Hepatocyte (in vitro differentiated cells): ENCODE results near the gene ANKRD12. TPM values are rescaled to one million over a fixed set of nuclear protein-coding genes. Genes with fewer than 3 reads are reported as not detected.

Experiments used
- DNase-seq: peaks from one replicate; pipeline ENCODE4 v3.0.0-alpha.2; 2016; ENCODE audit warnings: low spot score
- H2AFZ ChIP-seq: fragments of 200-600 bp; sonication (generic); 2 replicates; pipeline ENCODE4 v1.6.0; 2016; ENCODE audit warnings: antibody characterized with exemption, mild to moderate bottlenecking
- H3K27ac ChIP-seq: fragments of 200-600 bp; sonication (generic); 2 replicates; pipeline ENCODE4 v1.5.1; 2016; ENCODE audit warnings: mild to moderate bottlenecking
- H3K27me3 ChIP-seq: fragments of 200-600 bp; sonication (generic); 2 replicates; pipeline ENCODE4 v1.6.1; 2016
- H3K36me3 ChIP-seq: fragments of 200-600 bp; sonication (generic); replicated peaks from 2 replicates; pipeline ENCODE4 v1.5.1; 2016; ENCODE audit warnings: low read depth; ENCODE audit not compliant: insufficient read depth
- H3K4me1 ChIP-seq: fragments of 200-600 bp; sonication (generic); 2 replicates; pipeline ENCODE4 v1.5.1; 2016; ENCODE audit warnings: mild to moderate bottlenecking, moderate library complexity; ENCODE audit not compliant: insufficient read depth
- H3K4me2 ChIP-seq: fragments of 200-600 bp; sonication (generic); 2 replicates; pipeline ENCODE4 v1.6.0; 2016
- H3K4me3 ChIP-seq: fragments of 200-600 bp; sonication (generic); 2 replicates; pipeline ENCODE4 v1.5.1; 2016; ENCODE audit warnings: mild to moderate bottlenecking
- H3K79me2 ChIP-seq: fragments of 200-600 bp; sonication (generic); 2 replicates; pipeline ENCODE4 v1.6.0; 2017; ENCODE audit warnings: mild to moderate bottlenecking
- H3K9me2 ChIP-seq: fragments of 200-600 bp; sonication (generic); replicated peaks from 2 replicates; pipeline ENCODE4 v1.6.0; 2017; ENCODE audit warnings: mild to moderate bottlenecking; ENCODE audit not compliant: insufficient read depth
- H3K9me3 ChIP-seq: fragments of 200-600 bp; sonication (generic); 2 replicates; pipeline ENCODE4 v1.5.1; 2016; ENCODE audit warnings: low read depth, mild to moderate bottlenecking
- H4K20me1 ChIP-seq: fragments of 200-600 bp; sonication (generic); 2 replicates; pipeline ENCODE4 v1.6.0; 2016; ENCODE audit warnings: mild to moderate bottlenecking; ENCODE audit not compliant: insufficient read depth, poor library complexity, severe bottlenecking
- CTCF ChIP-seq: fragments of 200-600 bp; sonication (generic); IDR thresholded peaks from 2 replicates; pipeline ENCODE4 v1.5.1; 2016; ENCODE audit warnings: antibody characterized with exemption, mild to moderate bottlenecking; ENCODE audit not compliant: poor library complexity
- EZH2 ChIP-seq: fragments of 200-600 bp; sonication (generic); IDR thresholded peaks from 2 replicates; pipeline ENCODE4 v1.6.1; 2016; ENCODE audit warnings: antibody characterized with exemption, mild to moderate bottlenecking, borderline replicate concordance
- EZH2phosphoT487 ChIP-seq: fragments of 200-600 bp; sonication (generic); IDR thresholded peaks from one replicate; pipeline ENCODE4 v1.6.1; 2018; ENCODE audit warnings: antibody characterized with exemption, mild to moderate bottlenecking, low read depth, moderate library complexity; ENCODE audit not compliant: unreplicated experiment, severe bottlenecking
- WGBS: methylation state at CpG from one replicate; pipeline ENCODE4 v1.1.6; 2016; ENCODE audit warnings: low lambda C conversion rate; ENCODE audit errors: missing lambda C conversion rate; 5-methylcytosine and 5-hydroxymethylcytosine counted together
- polyA plus RNA-seq: library from polyadenylated mRNA; unstranded; fragments of >200 nt; fragmentation: Nextera tagmentation; extraction: Ambion mirVana; gene quantifications from 2 replicates; pipeline ENCODE4 v1.2.1, GENCODE V29; 2016
- total RNA-seq: library from RNA; depleted of rRNA; stranded (reverse); fragments of >200 nt; gene quantifications from 2 replicates; pipeline ENCODE4 v1.2.3, GENCODE V29; 2014

The ANKRD12 gene
- total and polyA plus RNA-seq, 2 experiments from 2014 or later: 29.2 to 34.3 TPM

GRCh38 chr18:9296233-9297006 lies 159.8 kb downstream of the ANKRD12 start:
- Histone ChIP-seq H3K79me2 (no peaks in the 10 kb centered on the region), H3K9me3 (no peaks in the 10 kb centered on the region), H3K27me3 (no peaks in the 10 kb centered on the region), H3K27ac (no peak overlapping the region), H3K9me2 (no peaks in the 10 kb centered on the region), H3K36me3 (no peaks in the 10 kb centered on the region), H2AFZ (no peak overlapping the region), H4K20me1 (no peaks in the 10 kb centered on the region), H3K4me1 (no peaks in the 10 kb centered on the region), H3K4me3 (no peak overlapping the region), H3K4me2 (no peak overlapping the region)
- TF ChIP-seq CTCF (no peak), EZH2phosphoT487 (no peak), EZH2 (no peak)
- DNase-seq: no peak
- 95% methylated on average over 15 of the region's 15 CpGs for WGBS

GRCh38 chr18:9297007-9297393 lies 160.4 kb downstream of the ANKRD12 start:
- WGBS: 98% methylated on average over 16 of the region's 24 CpGs
- H4K20me1 ChIP-seq: no peaks in the 10 kb centered on the region
- no peaks in the 10 kb centered on the region for H3K36me3 ChIP-seq
- H3K4me2 ChIP-seq: no peak overlapping the region
- TF ChIP-seq EZH2 (no peak), CTCF (no peak), EZH2phosphoT487 (no peak)
- no peaks in the 10 kb centered on the region for H3K27me3 ChIP-seq
- DNase-seq: no peak
- no peak overlapping the region for H3K4me3 ChIP-seq
- H2AFZ ChIP-seq: no peak overlapping the region
- no peak overlapping the region for H3K27ac ChIP-seq
- H3K9me3 ChIP-seq: no peaks in the 10 kb centered on the region
- H3K79me2 ChIP-seq: no peaks in the 10 kb centered on the region
- H3K4me1 ChIP-seq: no peaks in the 10 kb centered on the region
- H3K9me2 ChIP-seq: no peaks in the 10 kb centered on the region

GRCh38 chr18:9304388-9305070 lies 167.9 kb downstream of the ANKRD12 start:
- TF ChIP-seq EZH2: no peak
- no peak for TF ChIP-seq EZH2phosphoT487
- TF ChIP-seq CTCF: no peak
- no peaks in the 10 kb centered on the region for H3K9me2 ChIP-seq
- H3K4me2 ChIP-seq: no peak overlapping the region
- H3K27ac ChIP-seq: no peak overlapping the region
- no peaks in the 10 kb centered on the region for H3K4me1 ChIP-seq
- H3K27me3 ChIP-seq: no peaks in the 10 kb centered on the region
- no peak overlapping the region for H2AFZ ChIP-seq
- no peak overlapping the region for H3K4me3 ChIP-seq
- H3K36me3 ChIP-seq: no peaks in the 10 kb centered on the region
- no peak for DNase-seq
- H3K79me2 ChIP-seq: no peaks in the 10 kb centered on the region
- H4K20me1 ChIP-seq: no peaks in the 10 kb centered on the region
- H3K9me3 ChIP-seq: no peaks in the 10 kb centered on the region
- 95% methylated on average over 6 of the region's 6 CpGs for WGBS
